ENCODE measurements around the gene TOP3B. TPM values are rescaled to one million over a fixed set of nuclear protein-coding genes. Genes with fewer than 3 reads are reported as not detected.

The TOP3B gene
- total RNA-seq, 2 experiments from 2014 or later: 82.6 to 98.7 TPM

GRCh38 chr22:21921184-21921721 lies 61.3 kb downstream of the TOP3B start:
- Histone ChIP-seq H2AFZ (ENCODE audit: low read length) (no peak overlapping the region), H3K9me3 (ENCODE audit: low read length) (no peaks in the 10 kb centered on the region), H3K36me3 (ENCODE audit: insufficient read depth, low read length) (no peaks in the 10 kb centered on the region), H3K79me2 (ENCODE audit: insufficient read depth, low read depth, low read length) (no peaks in the 10 kb centered on the region), H3K27ac (ENCODE audit: low read depth, low read length, poor library complexity, severe bottlenecking) (no peak overlapping the region), H4K20me1 (ENCODE audit: insufficient read depth, low read length) (no peaks in the 10 kb centered on the region), H3K4me1 (ENCODE audit: insufficient read depth, low read length, poor library complexity, severe bottlenecking) (no peaks in the 10 kb centered on the region), H3K4me3 (ENCODE audit: low read depth, low read length, poor library complexity, severe bottlenecking) (no peak overlapping the region), H3K9me2 (ENCODE audit: insufficient read depth, low read length) (no peaks in the 10 kb centered on the region), H3K4me2 (ENCODE audit: low read length) (no peak overlapping the region)
- no peak for TF ChIP-seq CTCF (conservative IDR thresholded peaks at IDR 0.05; ENCODE audit: low read length)
- no TSS peak for BruUV-seq (replicated peaks)
- no peak for DNase-seq (ENCODE audit: low spot score)
- ChIA-PET CTCF (ENCODE audit: unreplicated experiment) (no interaction called here), POLR2A (no interaction called here)
- intact Hi-C loops (cut with micrococcal nuclease; ENCODE audit: unreplicated experiment): no loop called here

GRCh38 chr22:21920341-21921183 lies 62.0 kb downstream of the TOP3B start:
- no peaks in the 10 kb centered on the region for H3K36me3 ChIP-seq (ENCODE audit: insufficient read depth, low read length)
- H3K9me3 ChIP-seq (ENCODE audit: low read length): no peaks in the 10 kb centered on the region
- intact Hi-C loops (cut with micrococcal nuclease; ENCODE audit: unreplicated experiment): no loop called here
- ChIA-PET CTCF (ENCODE audit: unreplicated experiment) (no interaction called here), POLR2A (no interaction called here)
- no peak overlapping the region for H3K4me2 ChIP-seq (ENCODE audit: low read length)
- no peak overlapping the region for H3K4me3 ChIP-seq (ENCODE audit: low read depth, low read length, poor library complexity, severe bottlenecking)
- no peaks in the 10 kb centered on the region for H3K79me2 ChIP-seq (ENCODE audit: insufficient read depth, low read depth, low read length)
- H3K27ac ChIP-seq (ENCODE audit: low read depth, low read length, poor library complexity, severe bottlenecking): no peak overlapping the region
- no peak overlapping the region for H2AFZ ChIP-seq (ENCODE audit: low read length)
- DNase-seq (ENCODE audit: low spot score): no peak
- no TSS peak for BruUV-seq (replicated peaks)
- no peaks in the 10 kb centered on the region for H3K4me1 ChIP-seq (ENCODE audit: insufficient read depth, low read length, poor library complexity, severe bottlenecking)
- H3K9me2 ChIP-seq (ENCODE audit: insufficient read depth, low read length): no peaks in the 10 kb centered on the region
- H4K20me1 ChIP-seq (ENCODE audit: insufficient read depth, low read length): no peaks in the 10 kb centered on the region
- TF ChIP-seq EZH2phosphoT487 (IDR thresholded peaks at IDR 0.05; ENCODE audit: borderline replicate concordance, low read depth, low read length): no peak

- no peak overlapping the region for H2AFZ ChIP-seq (ENCODE audit: low read length)
- H4K20me1 ChIP-seq (ENCODE audit: insufficient read depth, low read length): no peaks in the 10 kb centered on the region
- intact Hi-C loops (cut with micrococcal nuclease; ENCODE audit: unreplicated experiment): no loop called here
- TF ChIP-seq EZH2phosphoT487 (IDR thresholded peaks at IDR 0.05; ENCODE audit: borderline replicate concordance, low read depth, low read length) (no peak), CTCF (conservative IDR thresholded peaks at IDR 0.05; ENCODE audit: low read length) (no peak)
- H3K79me2 ChIP-seq (ENCODE audit: insufficient read depth, low read depth, low read length): no peaks in the 10 kb centered on the region
- H3K9me3 ChIP-seq (ENCODE audit: low read length): no peaks in the 10 kb centered on the region
- no peaks in the 10 kb centered on the region for H3K36me3 ChIP-seq (ENCODE audit: insufficient read depth, low read length)
- no TSS peak for BruUV-seq (replicated peaks)
- H3K4me3 ChIP-seq (ENCODE audit: low read depth, low read length, poor library complexity, severe bottlenecking): no peak overlapping the region
- ChIA-PET CTCF (ENCODE audit: unreplicated experiment) (no interaction called here), POLR2A (interaction anchor here (0.6 kb wide), 1 partner anchor 227 kb away, joined by 3 read pairs; no protein-coding TSS in a partner anchor)
- no peaks in the 10 kb centered on the region for H3K9me2 ChIP-seq (ENCODE audit: insufficient read depth, low read length)
- no peaks in the 10 kb centered on the region for H3K4me1 ChIP-seq (ENCODE audit: insufficient read depth, low read length, poor library complexity, severe bottlenecking)
- DNase-seq (ENCODE audit: low spot score): no peak
- no peak overlapping the region for H3K4me2 ChIP-seq (ENCODE audit: low read length)
- H3K27ac ChIP-seq (ENCODE audit: low read depth, low read length, poor library complexity, severe bottlenecking): no peak overlapping the region
These were observed 62.9 kb downstream of the TOP3B start for GRCh38 chr22:21919526-21920307.
